ENCODE measurements around the gene ZGLP1.

ZGLP1 gene

DNA sequence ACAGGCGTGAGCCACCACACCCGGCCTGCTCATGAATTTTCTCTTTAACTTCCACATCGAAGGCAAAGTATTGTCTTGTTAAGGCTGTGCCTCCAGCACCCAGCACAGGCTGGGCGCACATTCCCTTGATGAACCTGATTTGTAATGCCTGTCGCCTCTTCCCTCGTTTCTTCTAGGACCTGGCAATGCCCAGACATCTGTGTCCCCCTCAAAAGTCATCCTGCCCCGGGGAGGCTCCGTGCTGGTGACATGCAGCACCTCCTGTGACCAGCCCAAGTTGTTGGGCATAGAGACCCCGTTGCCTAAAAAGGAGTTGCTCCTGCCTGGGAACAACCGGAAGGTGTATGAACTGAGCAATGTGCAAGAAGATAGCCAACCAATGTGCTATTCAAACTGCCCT is 35.0 kb downstream of the ZGLP1 start:
- DNase-seq = no peak

DNA sequence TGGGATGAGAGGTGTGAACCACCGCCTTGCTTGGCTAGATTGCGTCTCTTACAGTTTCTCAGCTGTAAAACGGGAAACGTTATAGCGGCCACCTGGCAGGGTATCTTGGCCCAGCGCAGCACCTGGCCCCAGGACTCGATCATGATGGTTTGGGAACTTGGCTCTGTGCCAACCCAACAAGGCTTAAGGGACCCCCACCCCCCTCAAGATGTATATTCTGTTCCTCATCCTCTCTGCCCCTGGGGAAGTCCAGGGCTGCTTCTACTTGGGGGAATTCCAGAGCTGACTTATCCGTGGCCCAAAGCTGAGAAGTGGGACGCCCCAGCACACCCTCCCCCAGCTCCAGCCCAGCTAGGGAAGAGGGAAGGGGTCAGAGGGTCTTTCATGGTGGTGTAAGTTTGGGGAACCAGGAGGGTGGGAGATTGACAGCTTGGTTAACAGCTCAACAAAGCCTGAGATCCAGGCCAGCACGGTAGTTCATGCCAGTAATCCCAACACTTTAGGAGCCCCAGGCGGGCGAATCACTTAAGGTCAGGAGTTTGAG is 38.0 kb downstream of the ZGLP1 start:
- peak; percentile 30 for DNase-seq

DNA sequence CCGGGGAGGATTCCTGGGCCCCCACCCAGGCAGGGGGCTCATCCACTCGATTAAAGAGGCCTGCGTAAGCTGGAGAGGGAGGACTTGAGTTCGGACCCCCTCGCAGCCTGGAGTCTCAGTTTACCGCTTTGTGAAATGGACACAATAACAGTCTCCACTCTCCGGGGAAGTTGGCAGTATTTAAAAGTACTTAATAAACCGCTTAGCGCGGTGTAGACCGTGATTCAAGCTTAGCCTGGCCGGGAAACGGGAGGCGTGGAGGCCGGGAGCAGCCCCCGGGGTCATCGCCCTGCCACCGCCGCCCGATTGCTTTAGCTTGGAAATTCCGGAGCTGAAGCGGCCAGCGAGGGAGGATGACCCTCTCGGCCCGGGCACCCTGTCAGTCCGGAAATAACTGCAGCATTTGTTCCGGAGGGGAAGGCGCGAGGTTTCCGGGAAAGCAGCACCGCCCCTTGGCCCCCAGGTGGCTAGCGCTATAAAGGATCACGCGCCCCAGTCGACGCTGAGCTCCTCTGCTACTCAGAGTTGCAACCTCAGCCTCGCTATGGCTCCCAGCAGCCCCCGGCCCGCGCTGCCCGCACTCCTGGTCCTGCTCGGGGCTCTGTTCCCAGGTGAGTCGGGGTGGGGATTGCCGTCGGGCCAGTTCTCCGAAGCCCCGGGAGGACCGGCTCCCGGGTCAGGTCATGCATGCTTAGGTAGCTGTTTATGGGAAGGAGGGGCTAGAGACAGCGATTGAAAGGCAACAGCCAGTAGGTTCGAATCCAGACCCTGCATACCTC is 38.8 kb downstream of the ZGLP1 start, which contains the start of gene ICAM1:
ICAM1 (plus strand) TSS at position 505 of the 779 bp plus-strand sequence; CDS start at position 545, 40 bp downstream.
- peak; percentile 83 for DNase-seq

GRCh38 chr19:10270180-10270615 is 39.4 kb downstream of the ZGLP1 start:
- peak; percentile 90 for DNase-seq

- peak; percentile 48 for DNase-seq
Observed at GRCh38 chr19:10269333-10270179, 40.1 kb downstream of the ZGLP1 start.

DNA sequence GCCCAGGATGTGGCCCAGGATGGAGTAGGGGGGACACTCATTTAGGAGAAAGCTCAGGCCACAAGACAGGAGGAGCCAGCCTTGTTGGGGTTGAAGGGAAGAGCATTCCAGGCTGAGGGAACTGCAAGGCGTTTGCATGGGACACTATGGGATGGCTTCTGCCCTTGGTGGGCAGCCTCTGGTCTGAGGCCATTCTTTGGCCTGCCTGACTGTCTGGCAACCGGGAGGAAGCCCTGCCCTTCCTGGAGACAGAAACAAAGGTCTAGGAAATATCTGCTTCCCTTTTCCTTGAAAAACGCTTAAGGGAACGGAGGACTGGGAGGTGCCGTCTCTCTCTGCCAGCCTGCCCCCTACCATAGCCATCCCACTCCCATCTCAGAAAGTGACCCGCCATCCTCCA is 41.5 kb downstream of the ZGLP1 start:
- no peak for DNase-seq

- no peak for DNase-seq
Observed at GRCh38 chr19:10266706-10267105, 42.9 kb downstream of the ZGLP1 start.

DNA sequence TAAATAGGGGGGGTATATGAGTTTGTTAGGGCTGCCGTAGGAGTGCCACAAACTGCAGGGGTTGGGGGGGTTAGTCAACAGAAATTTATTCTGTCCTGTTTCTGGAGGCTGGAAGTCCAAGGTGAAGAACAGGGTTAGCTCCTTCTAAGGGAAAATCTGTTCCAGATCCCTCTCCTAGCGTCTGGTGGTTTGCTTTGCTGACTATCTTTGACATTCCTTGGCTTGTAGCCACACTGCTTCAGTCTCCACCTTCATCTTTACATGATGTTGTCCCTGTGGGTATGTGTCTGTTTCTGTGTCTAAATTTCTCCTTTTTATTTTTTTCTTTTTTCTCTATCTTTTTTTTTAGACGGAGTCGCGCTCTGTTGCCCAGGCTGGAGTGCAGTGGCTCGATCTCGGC is 46.8 kb downstream of the ZGLP1 start:
- no peak for DNase-seq

DNA sequence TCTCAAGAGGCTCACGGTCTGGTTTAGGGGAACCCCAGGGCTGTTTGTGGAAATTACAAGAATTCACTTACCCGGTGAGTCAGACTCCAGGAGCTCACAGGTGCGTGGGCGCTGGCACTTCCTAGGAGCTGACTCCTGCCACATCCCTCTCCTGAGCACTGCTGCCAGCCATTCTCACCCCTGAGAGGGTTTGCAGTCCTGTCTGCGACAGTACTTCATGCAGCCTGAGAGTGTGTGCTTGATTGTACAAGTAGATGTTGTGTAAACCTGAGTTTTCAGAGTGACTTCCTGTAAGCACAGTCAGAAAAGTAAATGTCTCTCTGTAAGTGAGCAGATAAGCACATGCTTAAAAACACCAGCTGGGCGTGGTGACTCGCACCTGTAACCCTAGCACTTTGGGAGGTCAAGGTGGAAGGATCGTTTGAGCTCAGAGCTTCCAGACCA is 49.5 kb downstream of the ZGLP1 start:
- no peak for DNase-seq

- no peak for DNase-seq
Observed at GRCh38 chr19:10259162-10259905, 50.3 kb downstream of the ZGLP1 start.

- no peak for DNase-seq
Observed at GRCh38 chr19:10258080-10258710, 51.4 kb downstream of the ZGLP1 start.

GRCh38 chr19:10256970-10257615 is 52.5 kb downstream of the ZGLP1 start:
- DNase-seq = no peak

GRCh38 chr19:10256551-10256950 is 53.1 kb downstream of the ZGLP1 start:
- no peak for DNase-seq

DNA sequence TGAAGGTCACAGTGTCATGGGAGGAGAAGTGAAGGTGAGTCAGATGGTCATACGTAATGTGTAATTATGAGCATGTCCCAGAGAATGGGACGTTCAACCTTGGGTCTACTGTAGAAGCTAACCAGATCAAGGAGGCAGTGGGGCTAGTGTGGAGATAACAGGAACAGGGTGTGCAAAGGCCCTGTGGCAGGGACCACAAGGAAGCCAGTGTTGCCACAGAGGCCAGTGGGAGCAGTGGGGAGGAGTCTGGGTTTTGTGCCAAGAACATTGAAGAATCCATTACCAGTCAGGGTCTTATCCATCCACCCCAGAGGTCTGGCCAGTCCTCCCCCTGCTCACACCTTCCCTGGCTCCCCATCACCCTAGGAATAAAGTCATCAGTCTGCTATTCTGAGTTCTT is 54.3 kb downstream of the ZGLP1 start:
- DNase-seq = no peak

Measured in GF-D8 (cell line).